NCI-H1105 treated with DMSO at 0.1 percent for 48 hours (cell line): ENCODE data around the gene KPNA6.
"Not testable (repeated sequence)": the region's sequence is repeated elsewhere in the genome, so short reads cannot be mapped to it uniquely, and the experiment has no call there.

ENCODE experiments used
- DNase-seq: peaks from one replicate; lab custom pipeline; 2025; lab: John Stamatoyannopoulos, UW

The KPNA6 gene

DNA sequence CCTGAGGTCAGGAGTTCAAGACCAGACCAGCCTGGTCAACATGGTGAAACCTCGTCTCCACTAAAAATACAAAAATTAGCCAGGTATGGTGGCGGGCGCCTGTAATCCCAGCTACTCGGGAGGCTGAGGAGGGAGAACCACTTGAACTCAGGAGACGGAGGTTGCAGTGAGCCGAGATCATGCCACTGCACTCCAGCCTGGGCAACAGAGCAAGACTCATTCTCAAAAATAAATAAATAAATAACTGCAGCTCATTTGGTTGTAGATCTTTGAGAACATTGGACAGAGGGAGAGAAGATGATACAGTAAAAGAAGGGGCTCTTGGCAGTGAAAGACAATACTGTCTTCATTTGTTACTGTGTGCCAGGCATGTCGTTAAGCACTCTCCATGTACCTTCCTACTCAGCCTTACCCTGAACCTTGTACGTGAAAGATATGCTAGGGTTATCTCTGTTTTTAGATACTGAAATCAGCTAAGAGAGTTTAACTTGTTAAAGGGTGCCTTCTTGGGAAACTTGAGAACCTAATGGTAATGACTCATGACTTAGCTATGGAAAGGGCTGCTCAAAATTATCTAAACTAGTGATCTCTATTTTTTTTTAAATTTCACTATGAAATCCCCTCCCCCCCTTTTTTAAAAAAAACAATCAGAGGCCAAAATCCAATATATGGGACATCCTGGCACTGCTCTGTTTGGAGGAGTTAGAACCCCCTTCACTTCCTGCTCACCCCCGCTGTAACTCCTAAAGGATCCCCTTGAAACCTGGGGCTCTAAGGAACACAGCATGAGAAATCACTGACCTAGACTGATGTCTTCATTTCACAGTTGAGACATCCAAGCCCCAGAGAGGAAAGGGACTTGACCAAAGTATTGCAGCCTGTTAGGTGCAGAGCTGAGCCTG lies 6.8 kb upstream of the KPNA6 start:
- DNase-seq: no peak

GRCh38 chr1:32104127-32104526 lies 3.7 kb upstream of the KPNA6 start:
- no peak for DNase-seq

DNA sequence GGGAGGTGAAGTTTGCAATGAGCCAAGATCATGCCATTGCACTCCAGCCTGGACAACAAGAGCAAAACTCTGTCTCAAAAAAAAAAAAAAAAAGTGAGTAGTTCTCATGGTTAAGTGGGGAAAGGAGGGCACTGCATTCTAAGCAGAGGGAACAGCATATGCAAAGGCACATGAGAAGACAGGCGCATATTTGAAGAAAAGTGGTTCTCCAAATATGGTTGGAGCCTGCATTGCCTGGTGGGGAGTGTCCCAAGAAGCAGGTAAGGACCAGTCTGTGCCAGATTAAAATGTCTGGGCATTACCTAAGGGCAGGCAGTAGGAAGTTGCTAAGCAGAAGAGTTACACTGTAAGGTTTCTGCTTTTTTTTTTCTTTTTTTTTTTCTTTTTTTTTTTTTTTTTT lies 2.5 kb upstream of the KPNA6 start:
- no peak for DNase-seq

GRCh38 chr1:32106663-32107275 lies 1.1 kb upstream of the KPNA6 start:
- no peak for DNase-seq

DNA sequence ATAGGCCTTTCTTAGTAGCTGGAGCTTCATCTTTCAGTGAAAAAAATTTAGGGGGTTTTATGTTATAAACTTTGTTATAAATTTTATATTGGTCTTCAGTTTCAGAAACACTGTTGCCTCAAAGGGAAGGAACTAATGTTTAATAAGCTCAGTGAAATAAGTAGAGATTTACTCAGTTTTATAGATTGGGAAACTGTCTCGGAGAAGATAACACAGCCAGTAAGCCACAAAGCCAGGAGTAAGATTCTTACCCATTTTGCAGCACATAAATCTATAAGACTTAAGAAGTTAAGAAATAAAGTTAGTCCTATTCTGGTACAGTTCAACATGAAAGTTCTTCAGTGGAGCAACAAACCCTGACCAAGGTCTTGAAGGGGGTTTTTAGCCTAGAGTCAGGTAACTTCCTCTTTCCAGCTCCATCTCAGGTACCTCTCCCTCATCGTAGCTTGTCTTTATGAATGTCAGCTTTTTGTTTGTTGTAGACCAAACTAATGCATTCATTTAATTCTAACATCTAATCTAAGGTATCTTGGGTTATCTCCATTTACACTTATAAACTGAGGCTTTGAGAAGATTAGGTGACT lies 3.3 kb downstream of the KPNA6 start:
- no peak for DNase-seq

DNA sequence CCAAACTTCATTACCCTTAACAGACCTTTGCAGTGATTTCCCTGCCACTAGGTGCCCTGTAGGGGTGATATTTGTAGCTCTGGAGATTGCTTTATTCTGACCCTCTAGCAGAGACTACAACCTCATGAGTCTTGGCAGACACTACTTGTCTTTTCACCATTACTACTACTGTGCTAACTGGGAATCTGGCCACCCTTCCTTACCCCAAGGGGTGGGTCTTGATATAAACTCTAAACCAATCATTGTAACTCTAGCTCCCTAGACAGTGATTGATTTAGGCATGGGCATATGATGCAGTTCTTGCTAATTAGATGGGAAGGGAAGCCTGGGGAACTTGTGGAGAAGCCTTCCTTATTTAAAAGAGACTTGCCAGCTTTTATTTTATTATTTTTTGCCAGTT lies 3.9 kb downstream of the KPNA6 start:
- DNase-seq: no peak

GRCh38 chr1:32112806-32113375 lies 5.0 kb downstream of the KPNA6 start:
- DNase-seq: no peak

GRCh38 chr1:32113436-32113835 lies 5.6 kb downstream of the KPNA6 start:
- DNase-seq: not testable (repeated sequence)

DNA sequence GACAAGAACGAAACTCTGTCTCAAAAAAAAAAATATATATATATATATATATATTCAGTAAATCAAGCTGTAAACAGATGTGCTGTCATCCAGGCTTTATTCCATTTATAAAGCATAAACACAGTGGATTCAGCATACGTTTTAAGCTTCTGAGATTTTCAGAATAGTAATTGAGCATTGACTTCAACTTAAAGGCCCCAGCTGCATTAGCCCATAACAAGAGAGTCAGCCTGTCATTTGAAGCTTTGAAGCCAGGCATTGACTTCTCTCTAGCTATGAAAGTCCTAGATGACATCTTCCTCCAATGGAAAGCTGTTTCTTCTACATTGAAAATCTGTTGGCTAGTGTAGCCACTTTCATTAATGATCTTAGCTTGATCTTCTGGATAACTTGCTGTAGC lies 6.6 kb downstream of the KPNA6 start:
- DNase-seq: no peak

- no peak for DNase-seq
These were observed 7.6 kb downstream of the KPNA6 start for GRCh38 chr1:32115496-32115895.

DNA sequence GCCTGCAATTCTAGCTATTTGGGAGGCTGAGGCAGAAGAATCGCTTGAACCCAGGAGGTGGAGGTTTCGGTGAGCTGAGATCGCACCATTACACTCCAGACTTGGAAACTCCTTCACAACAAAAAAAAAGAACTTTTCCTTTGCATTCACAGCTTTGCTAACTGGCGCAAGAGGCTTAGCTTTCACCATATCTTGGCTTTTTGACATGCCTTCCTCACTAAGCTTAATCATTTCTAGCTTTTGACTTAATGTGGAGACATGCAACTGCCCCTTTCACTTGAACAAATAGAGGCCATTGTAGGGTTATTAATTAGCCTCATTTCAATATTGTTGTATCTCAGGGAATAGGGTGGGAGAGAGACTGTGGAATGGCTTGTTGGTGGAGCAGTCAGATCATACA lies 8.7 kb downstream of the KPNA6 start:
- DNase-seq: no peak

DNA sequence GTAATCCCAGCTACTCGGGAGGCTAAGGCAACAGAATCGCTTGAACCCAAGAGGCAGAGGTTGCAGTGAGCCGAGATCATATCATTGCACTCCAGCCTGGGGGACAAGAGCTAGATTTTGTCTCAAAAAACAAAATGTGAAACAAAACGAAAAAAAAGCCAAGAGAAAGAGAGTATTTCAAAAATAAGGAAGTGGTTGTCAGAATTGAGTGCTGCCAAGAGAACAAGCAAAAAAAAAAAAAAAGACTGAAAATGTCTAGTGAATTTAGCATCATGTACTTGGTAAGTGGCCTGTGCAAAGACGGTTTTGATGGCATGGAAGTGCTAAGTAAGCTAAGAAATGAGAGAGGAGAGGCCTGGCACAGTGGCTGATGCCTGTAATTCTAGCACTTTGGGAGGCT lies 14.3 kb downstream of the KPNA6 start:
- no peak for DNase-seq

DNA sequence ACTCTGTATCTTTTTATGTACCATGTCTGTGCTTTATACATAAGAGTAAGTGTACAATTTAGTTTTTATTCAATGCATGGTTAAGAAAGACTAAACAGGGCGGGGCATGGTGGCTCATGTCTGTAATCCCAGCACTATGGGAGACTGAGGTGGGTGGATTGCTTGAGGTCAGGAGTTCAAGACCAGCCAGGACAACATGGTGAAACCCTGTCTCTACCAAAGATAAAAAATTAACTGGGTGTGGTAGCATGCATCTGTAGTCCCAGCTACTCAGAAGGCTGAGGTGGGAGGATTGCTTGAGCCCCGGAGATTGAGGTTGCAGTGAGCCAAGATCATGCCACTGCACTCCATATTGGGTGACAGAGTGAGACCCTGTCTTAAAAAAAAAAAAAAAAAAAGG lies 15.5 kb downstream of the KPNA6 start:
- DNase-seq: not testable (repeated sequence)

DNA sequence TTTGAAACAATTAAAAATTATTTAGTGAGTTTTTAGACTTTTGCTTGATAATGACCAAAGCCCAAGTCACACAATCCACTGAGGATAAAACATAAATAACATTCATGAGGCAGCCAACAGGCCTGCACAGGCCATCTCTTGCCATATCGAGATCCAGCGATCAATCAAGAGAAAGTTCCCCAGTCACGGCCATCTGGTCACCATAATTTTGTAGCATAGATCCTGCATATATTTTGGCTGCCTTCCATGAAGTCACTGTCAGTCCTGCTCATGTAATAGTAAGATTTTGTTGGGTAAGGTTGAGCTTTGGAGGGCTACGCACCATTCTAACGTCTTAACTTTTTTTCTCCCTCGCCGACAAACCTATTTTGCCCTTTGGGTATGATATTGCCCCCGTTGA lies 17.5 kb downstream of the KPNA6 start:
- no peak for DNase-seq

GRCh38 chr1:32126770-32127169 lies 18.9 kb downstream of the KPNA6 start:
- DNase-seq: no peak

- no peak for DNase-seq
These were observed 19.7 kb downstream of the KPNA6 start for GRCh38 chr1:32127409-32128198.

DNA sequence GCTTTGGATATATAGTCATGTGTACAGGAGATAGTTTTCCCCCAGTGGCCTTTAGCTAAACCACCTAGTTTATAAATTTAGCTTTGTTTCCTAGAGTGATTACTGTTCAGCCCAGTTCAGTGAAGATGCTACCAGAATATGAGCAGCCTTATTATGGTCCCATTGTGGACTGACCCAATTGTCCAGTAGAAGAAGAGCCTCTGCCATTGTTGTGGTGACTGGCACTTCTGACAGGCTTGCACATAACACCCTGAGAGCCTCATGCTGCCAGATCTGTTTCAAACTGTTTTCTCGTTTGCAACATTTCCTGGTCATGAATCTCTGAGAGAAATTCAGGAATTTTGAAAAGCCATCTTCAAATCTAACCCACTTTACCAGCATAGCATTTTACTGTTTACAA lies 20.6 kb downstream of the KPNA6 start:
- DNase-seq: no peak

DNA sequence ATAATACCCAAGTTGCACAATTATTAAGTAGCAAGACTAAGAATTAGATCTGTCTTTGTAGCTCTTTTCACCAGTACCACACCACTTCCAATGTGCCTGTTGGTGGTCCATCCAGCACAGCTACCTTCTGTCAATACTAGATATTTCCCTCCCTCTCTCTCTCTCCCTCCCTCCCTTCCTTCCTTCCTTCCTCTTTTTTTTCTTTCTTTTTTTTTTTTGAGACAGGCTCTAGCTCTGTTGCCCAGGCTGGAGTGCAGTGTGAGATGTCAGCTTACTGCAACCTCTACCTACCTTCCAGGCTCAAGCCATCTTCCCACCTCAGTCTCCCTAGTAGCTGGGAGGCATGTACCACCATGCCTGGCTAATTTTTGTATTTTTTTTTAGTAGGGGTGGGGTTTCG lies 21.1 kb downstream of the KPNA6 start:
- no peak for DNase-seq

DNA sequence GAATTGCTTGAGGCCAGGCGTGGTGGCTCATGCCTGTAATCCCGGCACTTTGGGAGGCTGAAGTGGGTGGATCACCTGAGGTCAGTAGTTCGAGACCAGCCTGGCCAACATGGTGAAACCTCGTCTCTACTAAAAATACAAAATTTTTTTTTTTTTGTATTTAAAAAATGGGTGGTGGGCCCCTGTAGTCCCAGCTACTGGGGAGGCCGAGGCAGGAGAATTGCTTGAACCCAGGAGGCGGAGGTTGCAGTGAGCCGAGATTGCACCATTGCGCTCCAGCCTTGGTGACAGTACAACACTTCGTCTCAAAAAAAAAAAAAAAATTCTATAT lies 26.1 kb downstream of the KPNA6 start:
- DNase-seq: not testable (repeated sequence)

DNA sequence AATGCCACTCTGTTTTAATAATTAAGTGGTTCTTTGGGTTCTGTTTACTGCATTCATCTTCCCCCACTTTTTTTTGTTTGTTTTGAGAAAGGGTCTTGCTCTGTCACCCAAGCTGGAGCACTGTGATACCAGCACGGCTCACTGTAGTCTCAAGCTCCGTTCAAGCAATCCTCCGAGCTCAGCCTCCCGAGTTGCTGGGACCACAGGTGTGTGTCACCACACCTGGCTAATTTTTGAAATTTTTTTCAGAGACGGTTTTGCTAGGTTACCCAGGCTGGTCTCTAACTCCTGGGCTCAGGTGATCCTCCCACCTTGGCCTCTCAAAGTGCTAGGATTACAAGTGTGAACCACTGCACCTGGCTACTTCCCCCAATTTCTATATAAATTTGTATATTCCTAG lies 29.3 kb downstream of the KPNA6 start:
- DNase-seq: no peak

DNA sequence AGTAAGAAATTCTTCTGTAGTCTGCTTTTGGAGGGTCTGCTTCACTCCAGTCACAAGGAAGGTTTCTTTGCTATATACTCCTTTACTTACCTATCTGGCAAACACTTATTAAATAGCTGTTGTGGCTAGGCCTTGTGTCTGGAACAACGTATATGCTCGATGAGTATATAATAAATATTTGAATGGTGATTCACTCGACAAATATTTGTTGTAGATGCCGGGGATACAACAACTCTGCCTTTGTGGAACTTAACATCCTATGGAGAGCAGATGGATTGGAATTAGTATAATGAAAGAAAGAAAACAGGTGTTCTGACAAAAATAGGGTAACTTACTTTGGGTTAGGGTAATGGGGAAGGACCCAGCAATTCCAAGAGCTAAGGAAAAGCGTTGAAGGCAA lies 31.1 kb downstream of the KPNA6 start:
- no peak for DNase-seq
